Caco-2 (cell line): ENCODE measurements around the gene TMSB10. TPM values are rescaled to one million over a fixed set of nuclear protein-coding genes. Genes with fewer than 3 reads are reported as not detected.

Experiments
- BruUV-seq: library from RNA; stranded (reverse); fragments of 400-500 nt; replicated peaks from 2 replicates; lab custom pipeline; 2021; lab: Mats Ljungman, UMichigan
- CTCF ChIA-PET: fragments of 300-600 bp; sonication (Branson Sonifier 250); formaldehyde crosslinking; loops from one replicate; lab custom pipeline; 2022; ENCODE audit warnings: antibody characterized with exemption; lab: Charles Lee
- POLR2A ChIA-PET: fragments of 300-600 bp; sonication (Branson Sonifier 250); formaldehyde crosslinking; loops from one replicate; lab custom pipeline; 2022; ENCODE audit warnings: antibody characterized with exemption; lab: Charles Lee
- DNase-seq, 2 experiments: peaks; one replicate each; pipeline versions ENCODE4 v3.0.0 to v3.0.0-alpha.2; 2020 to 2022
- H3K27me3 ChIP-seq: replicated peaks from 2 replicates; pipeline ENCODE4 v1.6.0; 2011; ENCODE audit warnings: low read length; ENCODE audit not compliant: control insufficient read depth, insufficient read depth
- H3K36me3 ChIP-seq: 2 replicates; pipeline ENCODE4 v1.5.1; 2011; ENCODE audit warnings: low read length; ENCODE audit not compliant: control insufficient read depth, insufficient read depth
- H3K4me1 ChIP-seq: fragments of 250-450 bp; sonication (Bioruptor Pico); 2 replicates; pipeline ENCODE4 v1.5.1; 2020; ENCODE audit warnings: mild to moderate bottlenecking
- H3K4me3 ChIP-seq: 2 replicates; pipeline ENCODE4 v1.5.1; 2011; ENCODE audit warnings: low read depth, mild to moderate bottlenecking, control low read depth, low read length
- H3K9me3 ChIP-seq: fragments of 250-450 bp; sonication (Bioruptor Pico); 2 replicates; pipeline ENCODE4 v1.5.1; 2020; ENCODE audit warnings: mild to moderate bottlenecking, moderate library complexity
- H3K27ac Mint-ChIP-seq: one replicate; pipeline ENCODE4 v1.8.0; 2022; ENCODE audit warnings: mixed read lengths; ENCODE audit not compliant: unreplicated experiment
- H3K27me3 Mint-ChIP-seq: one replicate; pipeline ENCODE4 v1.8.0; 2022; ENCODE audit warnings: mixed read lengths; ENCODE audit not compliant: insufficient read depth, unreplicated experiment
- H3K36me3 Mint-ChIP-seq: one replicate; pipeline ENCODE4 v1.8.0; 2022; ENCODE audit warnings: mild to moderate bottlenecking, mixed read lengths; ENCODE audit not compliant: insufficient read depth, unreplicated experiment
- H3K4me1 Mint-ChIP-seq: one replicate; pipeline ENCODE4 v1.8.0; 2022; ENCODE audit warnings: low read depth, mixed read lengths; ENCODE audit not compliant: unreplicated experiment
- H3K4me3 Mint-ChIP-seq: one replicate; pipeline ENCODE4 v1.8.0; 2022; ENCODE audit warnings: mild to moderate bottlenecking, moderate library complexity, mixed read lengths; ENCODE audit not compliant: unreplicated experiment
- H3K9me3 Mint-ChIP-seq: one replicate; pipeline ENCODE4 v1.8.0; 2022; ENCODE audit warnings: mixed read lengths; ENCODE audit not compliant: unreplicated experiment
- intact Hi-C: fragments of 100-400 bp; cut with micrococcal nuclease; formaldehyde crosslinking; loops from one replicate; pipeline ENCODE4 v1.10.0; 2022; ENCODE audit not compliant: unreplicated experiment
- total RNA-seq: library from RNA; stranded (reverse); gene quantifications from 2 replicates; pipeline ENCODE4 v1.2.3, GENCODE V29; 2022
- TF ChIP-seq, protein P1 (sequence below), 2 experiments: fragments of 200-600 bp in 1 of 2; IDR thresholded peaks; 1 replicate in 1 of 2; 2 replicates in 1 of 2; pipeline versions ENCODE4 v1.5.1 to v1.8.0; 2011 to 2022; ENCODE audit warnings: antibody characterized with exemption in 1 of 2, control low read depth in 1 of 2, inconsistent platforms in 1 of 2, low read depth in 1 of 2, low read length in 1 of 2, mild to moderate bottlenecking in 1 of 2, moderate library complexity in 1 of 2; ENCODE audit not compliant: insufficient read depth in 1 of 2, severe bottlenecking in 1 of 2, unreplicated experiment in 1 of 2

TMSB10 gene
- total RNA-seq, 1 experiment from 2014 or later, result 1,258 TPM

DNA sequence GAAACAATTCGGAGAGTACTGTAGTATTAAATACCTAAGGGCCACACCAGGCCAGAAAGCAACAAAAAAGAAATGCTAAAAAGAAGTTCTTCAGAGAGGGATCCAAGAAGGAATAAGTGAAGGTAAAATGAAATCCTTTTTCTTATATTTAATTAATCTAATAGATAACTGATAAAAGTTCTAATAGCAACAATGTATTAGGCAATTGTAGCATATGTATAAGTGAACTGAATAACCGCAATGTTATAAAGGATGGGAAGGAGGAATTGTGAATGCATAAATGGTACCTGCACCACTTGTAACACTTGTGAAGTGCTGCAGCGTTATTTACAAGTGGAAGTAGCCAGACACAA is 21.8 kb downstream of the TMSB10 start:
- ChIA-PET CTCF (interaction anchor here (1.7 kb wide), 1 partner anchor 42 kb away, joined by 5 read pairs; no protein-coding TSS in a partner anchor), POLR2A (no interaction called here)
- H3K27ac Mint-ChIP-seq, result no peak overlapping the region
- no peaks in the 10 kb centered on the region for H3K36me3 ChIP-seq
- BruUV-seq, result no TSS peak
- peaks cover 8% of the 10 kb centered on the region; the same call in 1 of the 2 replicates for H3K4me1 ChIP-seq
- intact Hi-C loops, result loop anchor here (1.0 to 2.0 kb wide), 8 partner anchors 22 to 432 kb away; partner anchors contain the start of genes KCMF1 and TMSB10
- H3K4me3 ChIP-seq, result no peak overlapping the region
- peaks cover 6% of the 10 kb centered on the region for H3K36me3 Mint-ChIP-seq
- DNase-seq, result no peak
- no peaks in the 10 kb centered on the region for H3K9me3 ChIP-seq
- H3K27me3 ChIP-seq, result no peaks in the 10 kb centered on the region
- no peaks in the 10 kb centered on the region for H3K9me3 Mint-ChIP-seq
- no peaks in the 10 kb centered on the region for H3K27me3 Mint-ChIP-seq
- peak overlapping the region; percentile 70 for H3K4me3 Mint-ChIP-seq
- TF ChIP-seq, protein P1, sequence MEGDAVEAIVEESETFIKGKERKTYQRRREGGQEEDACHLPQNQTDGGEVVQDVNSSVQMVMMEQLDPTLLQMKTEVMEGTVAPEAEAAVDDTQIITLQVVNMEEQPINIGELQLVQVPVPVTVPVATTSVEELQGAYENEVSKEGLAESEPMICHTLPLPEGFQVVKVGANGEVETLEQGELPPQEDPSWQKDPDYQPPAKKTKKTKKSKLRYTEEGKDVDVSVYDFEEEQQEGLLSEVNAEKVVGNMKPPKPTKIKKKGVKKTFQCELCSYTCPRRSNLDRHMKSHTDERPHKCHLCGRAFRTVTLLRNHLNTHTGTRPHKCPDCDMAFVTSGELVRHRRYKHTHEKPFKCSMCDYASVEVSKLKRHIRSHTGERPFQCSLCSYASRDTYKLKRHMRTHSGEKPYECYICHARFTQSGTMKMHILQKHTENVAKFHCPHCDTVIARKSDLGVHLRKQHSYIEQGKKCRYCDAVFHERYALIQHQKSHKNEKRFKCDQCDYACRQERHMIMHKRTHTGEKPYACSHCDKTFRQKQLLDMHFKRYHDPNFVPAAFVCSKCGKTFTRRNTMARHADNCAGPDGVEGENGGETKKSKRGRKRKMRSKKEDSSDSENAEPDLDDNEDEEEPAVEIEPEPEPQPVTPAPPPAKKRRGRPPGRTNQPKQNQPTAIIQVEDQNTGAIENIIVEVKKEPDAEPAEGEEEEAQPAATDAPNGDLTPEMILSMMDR (IDR thresholded peaks at IDR 0.05; ENCODE audit: insufficient read depth in 1 of 2, low read depth in 1 of 2, low read length in 1 of 2, severe bottlenecking in 1 of 2, unreplicated experiment in 1 of 2), result no peak
- peaks cover 11% of the 10 kb centered on the region for H3K4me1 Mint-ChIP-seq

DNA sequence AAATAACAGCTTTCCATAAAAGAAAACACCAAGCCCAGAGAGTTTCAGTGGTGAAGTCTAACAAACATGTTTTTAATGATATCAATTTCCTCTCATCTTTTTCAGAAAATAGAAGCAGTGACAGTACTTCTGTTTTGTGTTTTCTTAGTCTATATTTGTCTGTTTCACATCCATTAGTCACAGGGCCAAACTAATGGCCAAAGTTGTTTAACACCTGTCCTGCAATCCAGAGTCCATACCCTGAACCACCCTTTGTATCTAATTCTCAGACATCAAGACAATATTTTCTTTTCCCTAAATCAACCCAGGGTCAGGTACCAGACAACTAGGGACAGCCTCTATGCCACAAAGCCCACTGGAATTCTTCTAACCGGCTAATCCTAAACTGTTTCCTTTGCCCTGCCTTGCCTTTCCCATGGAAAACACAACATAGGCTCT is 25.9 kb downstream of the TMSB10 start:
- H3K27me3 ChIP-seq, result no peaks in the 10 kb centered on the region
- no peaks in the 10 kb centered on the region for H3K4me1 ChIP-seq
- no peak overlapping the region for H3K4me3 ChIP-seq
- no TSS peak for BruUV-seq
- CTCF ChIA-PET, result no interaction called here
- no peak overlapping the region for H3K27ac Mint-ChIP-seq
- no peaks in the 10 kb centered on the region for H3K36me3 ChIP-seq
- POLR2A ChIA-PET, result no interaction called here
- no peak overlapping the region for H3K4me3 Mint-ChIP-seq
- no peaks in the 10 kb centered on the region for H3K9me3 Mint-ChIP-seq
- H3K4me1 Mint-ChIP-seq, result peaks cover 5% of the 10 kb centered on the region
- no peaks in the 10 kb centered on the region for H3K36me3 Mint-ChIP-seq
- DNase-seq, result no peak
- TF ChIP-seq, protein P1 (IDR thresholded peaks at IDR 0.05; ENCODE audit: insufficient read depth in 1 of 2, low read depth in 1 of 2, low read length in 1 of 2, severe bottlenecking in 1 of 2, unreplicated experiment in 1 of 2), result no peak
- no peaks in the 10 kb centered on the region for H3K27me3 Mint-ChIP-seq
- intact Hi-C loops, result no loop called here
- no peaks in the 10 kb centered on the region for H3K9me3 ChIP-seq

GRCh38 chr2:84938194-84938879 is 32.9 kb downstream of the TMSB10 start:
- ChIA-PET CTCF (no interaction called here), POLR2A (no interaction called here)
- Mint-ChIP-seq H3K27ac (no peak overlapping the region), H3K4me3 (no peak overlapping the region), H3K27me3 (no peaks in the 10 kb centered on the region), H3K9me3 (no peaks in the 10 kb centered on the region), H3K4me1 (no peaks in the 10 kb centered on the region), H3K36me3 (no peaks in the 10 kb centered on the region)
- no peak overlapping the region for H3K4me3 ChIP-seq
- BruUV-seq, result no TSS peak
- TF ChIP-seq, protein P1 (IDR thresholded peaks at IDR 0.05; ENCODE audit: insufficient read depth in 1 of 2, low read depth in 1 of 2, low read length in 1 of 2, severe bottlenecking in 1 of 2, unreplicated experiment in 1 of 2), result no peak
- no peaks in the 10 kb centered on the region for H3K27me3 ChIP-seq
- no peaks in the 10 kb centered on the region for H3K36me3 ChIP-seq
- peak in 1 of 2 experiments; percentile 58 for DNase-seq
- no peaks in the 10 kb centered on the region for H3K9me3 ChIP-seq
- intact Hi-C loops, result no loop called here
- 0 out of 2 replicates have a peak, but pooled peaks cover 6% of the 10 kb centered on the region for H3K4me1 ChIP-seq
